IPS-NIHi7 (cell line): ENCODE data around the gene CDKN2D.

Experiments
- DNase-seq: peaks from one replicate; pipeline ENCODE4 v3.0.0; 2012; ENCODE audit warnings: mixed read lengths; ENCODE audit errors: extremely low spot score

Gene CDKN2D

DNA sequence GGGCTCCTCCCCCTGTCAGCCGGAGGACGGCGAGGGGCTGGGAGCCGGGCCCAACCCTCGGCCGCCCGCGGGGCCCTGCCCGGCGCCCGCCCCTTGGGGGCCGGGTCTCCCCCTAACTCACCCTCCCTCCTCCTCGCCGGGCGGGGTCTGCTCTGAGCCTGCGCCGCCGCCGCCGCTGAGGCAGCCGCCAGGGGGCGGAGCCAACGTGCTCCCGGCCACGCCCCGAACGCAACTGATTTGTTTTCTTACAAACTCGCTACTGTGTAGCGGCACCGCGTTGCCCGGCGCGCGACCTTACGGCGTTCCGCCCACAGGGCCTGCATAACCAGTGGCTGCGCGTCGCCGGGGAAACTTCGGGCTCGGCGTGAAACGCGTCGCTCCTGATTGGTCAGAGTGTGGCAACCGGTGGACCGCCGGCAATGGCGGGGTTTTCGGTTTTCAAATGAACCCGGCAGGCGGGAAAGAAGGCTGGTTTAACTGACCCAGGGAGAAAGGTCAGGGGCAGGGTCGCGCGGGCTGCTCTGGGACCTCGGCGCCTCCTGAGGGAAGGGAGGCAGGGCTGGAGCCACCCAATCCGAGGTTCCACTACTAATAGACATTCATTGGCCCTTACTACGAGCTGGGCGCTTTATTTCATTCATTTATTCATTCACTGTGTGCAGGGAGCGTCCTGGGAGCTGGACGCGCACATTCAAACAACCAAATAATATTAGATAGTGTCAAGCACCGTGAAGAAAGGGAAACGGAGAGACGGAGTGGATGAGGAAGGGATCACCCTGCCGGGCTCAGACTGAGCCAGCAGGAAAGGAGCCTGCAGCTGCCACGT is at the start of gene CDKN2D:
Gene CDKN2D, minus strand, starts transcription at position 154 of the 826 bp plus-strand sequence. CDS start 326 bp downstream, outside the sequence.
- DNase-seq, result peak; percentile 93

DNA sequence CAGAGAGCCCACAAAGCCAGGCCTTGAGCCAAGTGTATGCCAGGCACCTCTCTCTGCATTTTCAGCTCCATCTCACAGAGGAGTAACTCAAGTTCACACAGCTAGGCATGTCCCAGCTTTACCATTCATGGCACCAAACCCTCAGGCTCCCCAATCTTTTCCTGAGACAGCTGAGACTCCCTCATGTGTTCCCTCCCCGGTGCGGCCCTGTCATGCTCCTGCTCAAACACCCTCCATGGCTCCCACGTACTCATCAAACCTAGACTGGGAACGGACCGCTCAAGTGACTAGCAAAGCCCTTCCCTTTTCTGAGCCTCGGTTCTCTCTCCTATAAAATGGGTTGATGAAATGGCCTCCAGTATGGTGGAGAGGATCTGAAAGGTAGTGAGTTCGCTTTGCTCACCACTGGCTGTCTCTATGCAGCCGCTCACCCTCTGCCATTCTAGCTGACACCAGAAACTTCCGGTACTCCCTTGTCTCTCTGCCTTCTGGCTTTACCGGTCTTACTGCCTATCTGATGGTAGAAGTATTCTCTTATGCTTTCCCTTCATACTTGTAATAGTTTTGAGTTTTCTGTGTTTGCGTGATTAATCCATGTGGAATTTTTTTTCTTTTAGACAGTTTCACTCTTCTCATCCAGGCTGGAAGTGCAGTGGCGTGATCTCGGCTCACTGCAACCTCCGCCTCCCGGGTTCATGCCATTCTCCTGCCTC is 48.8 kb upstream of the CDKN2D start:
- DNase-seq, result no peak

- no peak for DNase-seq
Measured at GRCh38 chr19:10615429-10616023, 46.7 kb upstream of the CDKN2D start.

DNA sequence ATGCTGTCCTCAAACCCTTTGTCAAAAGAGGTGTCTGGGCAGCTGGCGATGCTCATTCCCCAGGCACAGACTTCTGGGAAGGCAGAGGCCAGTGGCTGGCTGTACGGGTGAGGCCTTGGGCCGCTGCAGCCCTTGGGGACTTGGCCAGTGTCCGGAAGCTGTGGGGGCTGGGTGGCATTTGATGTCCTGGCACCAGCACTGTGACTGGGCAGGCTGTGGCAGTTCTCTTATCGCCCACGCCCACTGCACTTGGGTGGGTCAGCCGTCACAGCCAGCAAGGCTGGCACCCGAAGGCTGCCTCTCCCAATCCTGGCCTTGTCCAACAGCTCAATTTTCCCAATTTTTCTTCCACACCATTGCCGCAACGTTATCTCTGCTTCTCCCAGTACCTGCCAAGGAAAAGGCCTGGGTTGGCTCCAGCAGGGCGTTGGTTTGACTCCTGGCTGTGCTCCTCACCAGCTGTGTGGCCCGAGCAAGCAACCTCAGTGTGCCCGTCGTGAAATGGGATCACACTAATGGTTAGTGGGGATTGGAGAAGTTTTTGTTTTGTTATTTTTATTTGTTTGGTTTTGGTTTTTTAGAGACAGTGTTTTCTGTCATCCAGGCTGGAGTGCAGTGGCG is 43.8 kb upstream of the CDKN2D start:
- DNase-seq, result peak; percentile 8

DNA sequence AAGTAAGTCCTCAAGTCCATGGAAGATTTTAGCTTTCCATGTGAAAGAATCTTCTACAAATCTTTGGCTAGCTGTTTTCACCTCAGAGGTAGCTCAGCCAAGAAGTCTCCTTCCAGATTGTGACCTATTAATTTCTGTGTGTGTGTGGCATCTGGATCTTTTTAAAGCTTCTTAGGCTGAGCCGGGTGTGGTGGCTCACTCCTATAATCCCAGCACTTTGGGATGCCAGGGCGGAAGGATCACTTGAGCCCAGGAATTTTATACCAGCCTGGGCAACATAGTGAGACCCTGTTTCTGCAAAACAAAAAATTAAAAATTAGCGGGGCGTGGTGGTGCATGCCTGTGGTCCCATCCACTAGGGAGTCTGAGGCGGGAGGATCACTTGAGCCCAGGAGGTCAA is 43.1 kb upstream of the CDKN2D start:
- no peak for DNase-seq

DNA sequence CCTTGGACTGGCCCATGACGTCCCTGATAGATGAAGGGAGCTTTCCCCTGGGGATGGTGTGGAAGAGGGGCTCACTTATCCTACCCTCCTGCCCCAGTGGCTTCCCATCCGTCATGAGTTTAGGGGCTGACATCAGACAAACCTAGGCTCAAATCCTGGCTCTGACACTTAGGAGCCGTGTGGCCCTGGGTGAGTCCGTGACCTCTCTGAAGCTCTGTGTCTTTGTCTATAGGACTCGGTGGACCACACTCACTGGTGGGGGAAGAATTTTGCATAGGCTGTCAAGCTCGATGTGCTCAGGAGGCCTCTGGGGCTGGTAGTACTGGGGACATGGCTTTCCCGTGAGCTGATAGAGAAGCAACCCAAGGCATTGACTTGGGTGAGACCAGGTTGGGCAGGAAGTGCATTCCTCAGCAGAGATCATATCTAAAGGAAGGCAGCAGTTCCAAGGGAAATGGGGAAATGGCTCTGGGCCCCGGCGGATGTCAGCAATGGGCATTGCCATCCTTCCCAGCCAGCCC is 35.7 kb upstream of the CDKN2D start:
- no peak for DNase-seq

- DNase-seq, result no peak
Measured at GRCh38 chr19:10603873-10604459, 35.2 kb upstream of the CDKN2D start.

GRCh38 chr19:10603084-10603872 is 34.5 kb upstream of the CDKN2D start:
- DNase-seq, result no peak

GRCh38 chr19:10602330-10603083 is 33.7 kb upstream of the CDKN2D start:
- peak; percentile 99 for DNase-seq

DNA sequence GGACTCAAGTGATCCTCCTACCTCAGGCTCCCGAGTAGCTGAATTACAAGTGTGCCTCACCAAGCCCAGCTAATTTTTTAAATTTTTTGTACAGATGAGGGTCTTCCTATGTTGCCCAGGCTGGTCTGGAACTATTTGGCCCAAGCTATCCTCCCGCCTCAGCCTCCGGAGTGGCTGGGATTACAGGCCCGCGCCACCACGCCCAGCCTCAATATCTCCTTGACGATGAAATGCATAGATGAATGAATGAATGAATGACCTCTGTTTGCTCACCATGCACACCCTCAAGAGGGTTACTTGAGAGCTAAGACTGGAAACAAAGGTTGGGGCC is 33.2 kb upstream of the CDKN2D start:
- no peak for DNase-seq

DNA sequence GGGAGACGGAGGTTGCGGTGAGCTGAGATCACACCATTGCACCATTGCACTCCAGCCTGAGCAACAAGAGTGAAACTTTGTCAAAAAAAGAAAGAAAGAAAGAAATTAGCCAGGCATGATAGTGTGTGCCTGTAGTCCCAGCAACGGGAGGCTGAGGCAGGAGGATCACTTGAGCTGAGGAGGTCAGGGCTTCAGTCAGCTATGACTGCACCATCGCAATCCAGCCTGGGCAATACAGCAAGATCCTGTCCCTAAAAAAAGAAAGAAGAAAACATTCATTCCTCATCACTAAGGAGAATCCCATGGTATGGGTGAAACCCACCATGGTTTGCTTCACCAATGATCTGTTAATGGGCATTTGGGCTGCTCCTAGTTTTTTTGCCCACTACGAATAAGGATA is 31.4 kb upstream of the CDKN2D start:
- DNase-seq, result no peak

GRCh38 chr19:10593820-10594637 is 25.2 kb upstream of the CDKN2D start:
- no peak for DNase-seq

DNA sequence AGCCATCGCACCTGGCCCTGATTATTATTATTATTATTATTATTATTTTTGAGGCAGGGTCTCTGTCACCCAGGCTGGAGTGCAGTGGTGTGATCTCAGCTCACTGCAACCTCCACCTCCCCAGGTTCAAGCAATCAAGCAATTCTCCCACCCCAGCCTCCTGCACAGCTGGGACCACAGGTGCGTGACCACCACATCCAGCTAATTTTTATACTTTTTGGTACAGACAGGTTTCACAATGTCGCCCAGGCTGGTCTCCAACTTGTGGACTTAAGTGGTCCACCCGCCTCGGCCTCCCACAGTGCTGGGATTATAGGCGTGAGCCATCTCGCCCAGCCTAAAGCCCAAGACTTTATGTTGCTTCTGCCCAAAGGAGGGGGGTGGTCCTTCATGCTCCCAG is 24.4 kb upstream of the CDKN2D start:
- DNase-seq, result no peak

DNA sequence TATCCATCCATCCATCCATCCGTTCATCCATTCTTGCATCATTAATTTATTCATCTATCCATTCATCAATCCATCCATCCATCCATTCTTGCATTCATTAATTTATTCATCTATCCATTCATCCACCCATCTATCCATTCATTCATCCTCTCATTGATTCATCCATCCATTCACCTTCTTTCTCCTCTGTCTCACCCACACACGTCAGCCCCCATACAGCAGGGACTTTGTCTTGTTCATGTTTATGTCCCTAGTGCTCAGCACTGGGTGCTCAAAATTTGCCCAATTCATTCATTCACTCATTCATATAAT is 19.0 kb upstream of the CDKN2D start:
- no peak for DNase-seq

GRCh38 chr19:10587022-10587838 is 18.5 kb upstream of the CDKN2D start, which contains the start of gene AP1M2:
Gene AP1M2 (minus strand): TSS chr19:10587312. CDS start chr19:10587231, 81 bp downstream.
- peak; percentile 74 for DNase-seq

DNA sequence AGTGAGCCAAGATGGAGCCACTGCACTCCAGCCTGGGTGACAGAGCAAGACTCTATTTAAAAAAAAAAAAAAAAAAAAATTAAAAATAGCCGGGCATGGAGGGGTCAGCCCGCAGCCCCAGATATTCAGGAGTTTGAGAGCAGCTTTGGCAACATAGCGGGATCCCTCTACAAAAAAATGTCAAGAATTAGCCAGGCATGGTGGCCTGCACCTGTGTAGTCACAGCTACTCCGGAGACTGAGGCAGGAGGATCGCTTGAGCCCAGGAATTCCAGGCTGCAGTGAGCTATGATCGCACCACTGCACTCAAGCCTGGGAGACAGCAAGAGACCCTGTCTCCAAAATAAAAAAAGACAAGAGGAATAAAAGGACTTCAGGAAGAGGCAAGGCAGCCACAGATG is 17.6 kb upstream of the CDKN2D start:
- no peak for DNase-seq

- no peak for DNase-seq
Measured at GRCh38 chr19:10583036-10583776, 14.4 kb upstream of the CDKN2D start.

GRCh38 chr19:10582091-10582490 is 13.3 kb upstream of the CDKN2D start:
- no peak for DNase-seq
